Activated naive CD8-positive, alpha-beta T cell treated with anti-CD3 and anti-CD28 coated beads, Interleukin-2, amount 50 U/mL, for 24 hours (primary cell): ENCODE results near the gene KDM3B.

ENCODE experiments used
- ATAC-seq: fragments of 150-1000 bp; cut with Tn5 transposase; one replicate; pipeline ENCODE4 v1.10.0; 2021
- DNase-seq: peaks from one replicate; pipeline ENCODE4 v3.0.0; 2021
- H3K27ac Mint-ChIP-seq: one replicate; pipeline ENCODE4 v1.8.0; 2021; ENCODE audit warnings: mild to moderate bottlenecking, mixed read lengths
- H3K27me3 Mint-ChIP-seq: one replicate; pipeline ENCODE4 v1.8.0; 2021; ENCODE audit warnings: mixed read lengths
- H3K36me3 Mint-ChIP-seq: one replicate; pipeline ENCODE4 v1.8.0; 2021; ENCODE audit warnings: low read depth, mixed read lengths
- H3K4me1 Mint-ChIP-seq: one replicate; pipeline ENCODE4 v1.8.0; 2021; ENCODE audit warnings: mixed read lengths
- H3K4me3 Mint-ChIP-seq: one replicate; pipeline ENCODE4 v1.8.0; 2021; ENCODE audit warnings: mild to moderate bottlenecking, moderate library complexity, mixed read lengths
- H3K9me3 Mint-ChIP-seq: one replicate; pipeline ENCODE4 v1.8.0; 2021; ENCODE audit warnings: mixed read lengths

KDM3B gene

DNA sequence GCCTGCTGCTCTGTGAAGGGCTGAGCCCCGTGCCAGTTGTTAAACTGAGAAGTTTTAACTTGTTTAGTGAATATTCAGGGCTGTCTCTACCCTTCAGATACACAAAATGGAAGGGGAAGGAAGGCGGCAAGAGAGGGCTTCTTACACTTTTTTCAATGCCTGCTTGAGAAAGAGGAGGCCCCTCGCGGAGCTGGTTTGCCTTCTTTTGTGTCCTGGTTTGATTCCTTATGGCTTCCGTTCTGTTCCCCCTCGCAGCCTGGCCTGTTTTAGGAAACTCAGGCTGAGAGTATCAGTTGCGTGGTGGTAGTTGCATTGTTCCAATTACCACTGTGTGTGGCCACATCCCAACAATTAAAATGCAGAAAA, 13.4 kb upstream of the KDM3B start:
- peaks cover 11% of the 10 kb centered on the region for H3K36me3 Mint-ChIP-seq
- H3K4me1 Mint-ChIP-seq, result peaks cover 43% of the 10 kb centered on the region
- H3K9me3 Mint-ChIP-seq, result no peaks in the 10 kb centered on the region

DNA sequence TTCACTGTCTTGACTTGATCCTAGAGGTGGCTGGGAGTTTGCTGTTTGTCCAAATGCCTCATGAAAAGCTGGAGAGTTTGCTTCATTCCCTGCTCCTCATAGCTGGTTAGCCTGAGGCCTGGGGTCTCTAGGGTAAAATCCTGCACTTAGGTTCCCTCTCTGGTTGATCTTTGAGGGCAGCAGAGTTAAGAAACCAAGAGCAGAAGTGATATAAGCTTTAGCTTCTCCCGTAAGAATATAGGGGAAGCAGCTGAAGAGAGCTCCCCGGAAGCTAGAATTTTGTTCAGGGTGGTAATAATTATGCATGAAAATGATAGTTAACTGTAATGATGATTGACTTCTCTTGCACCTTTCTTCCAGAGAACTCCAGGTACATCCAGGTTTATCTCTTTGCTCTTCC, 13.0 kb upstream of the KDM3B start:
- peak overlapping the region; percentile 93 for H3K4me3 Mint-ChIP-seq
- peaks cover 43% of the 10 kb centered on the region for H3K4me1 Mint-ChIP-seq
- no peaks in the 10 kb centered on the region for H3K27me3 Mint-ChIP-seq
- peaks cover 14% of the 10 kb centered on the region for H3K36me3 Mint-ChIP-seq
- DNase-seq (no peak), ATAC-seq (no peak)
- H3K27ac Mint-ChIP-seq, result peak overlapping the region; percentile 93
- no peaks in the 10 kb centered on the region for H3K9me3 Mint-ChIP-seq

More for the DNA sequence above, 13.4 kb upstream of the KDM3B start:
- no peak for ATAC-seq
- Mint-ChIP-seq H3K27ac (peak overlapping the region; percentile 93), H3K27me3 (no peaks in the 10 kb centered on the region), H3K4me3 (peak overlapping the region; percentile 93)
- no peak for DNase-seq

DNA sequence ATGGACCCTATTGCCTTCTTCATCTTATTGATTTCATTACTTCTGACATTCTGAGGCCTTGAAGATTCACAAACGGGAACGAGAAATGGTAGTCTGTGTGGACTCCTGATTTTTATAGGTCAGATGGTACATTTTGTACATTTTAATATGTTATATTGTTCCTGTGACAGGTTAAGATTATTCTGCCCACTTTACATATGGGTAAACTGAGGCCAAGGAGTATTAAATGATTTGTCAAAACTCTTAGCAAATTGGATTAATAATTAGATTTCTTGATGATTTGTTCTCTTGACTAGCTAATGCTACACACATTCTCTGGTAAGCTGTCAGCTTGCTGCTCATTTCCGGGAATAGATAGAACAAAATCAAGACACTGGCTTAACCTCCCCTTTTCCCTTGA, 12.5 kb upstream of the KDM3B start:
- Mint-ChIP-seq H3K4me3 (peak overlapping the region; percentile 93), H3K27ac (no peak overlapping the region), H3K4me1 (peaks cover 43% of the 10 kb centered on the region), H3K9me3 (no peaks in the 10 kb centered on the region), H3K36me3 (peaks cover 15% of the 10 kb centered on the region), H3K27me3 (no peaks in the 10 kb centered on the region)
- ATAC-seq (no peak), DNase-seq (no peak)

DNA sequence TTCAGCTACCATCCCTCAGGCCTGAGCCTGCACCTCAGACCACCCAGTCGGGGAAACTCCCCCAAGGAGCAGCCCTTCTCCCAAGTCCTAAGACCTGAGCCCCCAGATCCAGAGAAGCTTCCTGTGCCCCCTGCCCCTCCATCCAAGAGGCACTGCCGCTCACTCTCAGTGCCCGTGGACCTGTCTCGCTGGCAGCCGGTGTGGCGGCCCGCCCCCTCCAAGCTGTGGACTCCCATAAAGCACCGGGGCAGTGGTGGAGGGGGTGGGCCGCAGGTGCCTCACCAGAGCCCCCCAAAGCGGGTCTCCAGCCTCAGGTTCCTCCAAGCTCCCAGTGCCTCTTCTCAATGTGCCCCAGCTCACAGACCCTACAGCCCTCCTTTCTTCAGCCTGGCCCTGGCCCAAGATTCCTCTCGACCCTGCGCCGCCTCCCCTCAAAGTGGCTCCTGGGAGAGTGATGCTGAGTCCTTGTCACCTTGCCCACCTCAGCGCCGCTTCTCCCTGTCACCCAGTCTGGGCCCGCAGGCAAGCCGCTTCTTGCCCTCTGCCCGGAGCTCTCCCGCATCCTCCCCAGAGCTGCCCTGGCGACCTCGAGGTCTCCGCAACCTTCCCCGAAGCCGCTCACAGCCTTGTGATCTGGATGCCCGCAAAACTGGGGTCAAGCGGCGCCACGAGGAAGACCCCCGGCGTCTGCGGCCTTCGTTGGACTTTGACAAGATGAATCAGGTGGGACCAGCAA, 7.4 kb upstream of the KDM3B start:
- ATAC-seq (no peak), DNase-seq (no peak)
- peaks cover 15% of the 10 kb centered on the region for H3K4me1 Mint-ChIP-seq
- no peaks in the 10 kb centered on the region for H3K9me3 Mint-ChIP-seq
- H3K36me3 Mint-ChIP-seq, result peaks cover 29% of the 10 kb centered on the region
- no peak overlapping the region for H3K4me3 Mint-ChIP-seq
- H3K27me3 Mint-ChIP-seq, result no peaks in the 10 kb centered on the region
- no peak overlapping the region for H3K27ac Mint-ChIP-seq

DNA sequence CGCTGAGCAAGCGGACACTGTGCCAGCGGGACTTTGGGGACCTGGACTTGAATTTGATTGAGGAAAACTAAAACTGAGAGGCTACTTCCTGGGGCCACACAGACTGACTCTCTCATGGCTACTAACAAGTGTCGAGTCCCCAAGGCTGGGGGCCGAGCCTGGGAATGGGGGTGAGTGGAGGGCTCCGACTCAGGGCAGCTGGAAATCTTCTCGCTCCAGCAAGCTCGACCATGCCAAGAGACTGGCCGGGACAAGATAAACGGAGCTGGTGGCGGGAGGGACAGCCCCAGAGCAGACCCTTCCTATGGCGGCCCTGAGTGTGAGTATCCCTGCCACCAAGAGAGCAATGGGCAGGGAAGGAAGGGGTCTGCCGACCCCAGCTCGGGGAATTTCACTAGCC, 5.6 kb upstream of the KDM3B start:
- Mint-ChIP-seq H3K4me1 (peaks cover 10% of the 10 kb centered on the region), H3K27ac (no peak overlapping the region), H3K9me3 (peaks cover 2% of the 10 kb centered on the region), H3K27me3 (no peaks in the 10 kb centered on the region), H3K4me3 (no peak overlapping the region), H3K36me3 (peaks cover 29% of the 10 kb centered on the region)
- no peak for ATAC-seq
- DNase-seq, result no peak

DNA sequence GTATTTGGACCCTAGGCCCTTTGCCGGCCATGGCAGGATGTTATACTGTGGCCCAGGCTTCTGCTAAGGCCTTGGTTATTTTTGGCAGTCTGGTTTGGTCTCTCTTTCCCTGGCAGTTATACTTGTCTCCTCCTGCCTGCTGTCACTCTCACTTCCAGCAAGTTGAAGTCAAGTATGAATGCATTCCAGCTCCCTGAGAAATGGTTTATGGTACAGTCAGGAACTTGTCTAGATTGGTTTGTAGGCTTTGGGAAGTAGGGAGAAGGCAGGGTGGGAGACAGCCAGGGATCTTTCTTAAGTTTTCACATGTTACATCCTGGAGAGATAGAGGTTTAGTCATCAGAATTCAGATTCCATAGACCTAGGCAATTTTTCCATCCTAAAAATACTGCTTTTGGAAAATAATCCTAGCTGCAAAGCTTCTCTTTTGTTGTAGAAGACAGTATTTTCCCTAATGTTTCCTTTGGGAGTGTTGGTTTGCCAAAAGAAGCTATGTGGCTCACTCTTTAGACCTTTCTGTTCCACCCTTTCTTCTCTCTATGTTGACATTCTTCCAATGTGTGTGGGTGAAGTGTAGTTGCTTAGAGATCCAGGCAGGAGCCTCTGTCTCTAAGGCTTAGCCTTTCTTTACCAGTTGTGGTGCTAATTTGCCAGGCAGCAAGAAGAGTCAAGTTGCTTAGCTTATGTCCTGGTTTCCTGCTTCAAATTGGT, 2.5 kb upstream of the KDM3B start:
- H3K36me3 Mint-ChIP-seq, result peaks cover 18% of the 10 kb centered on the region
- H3K4me3 Mint-ChIP-seq, result no peak overlapping the region
- no peaks in the 10 kb centered on the region for H3K27me3 Mint-ChIP-seq
- ATAC-seq (no peak), DNase-seq (no peak)
- H3K4me1 Mint-ChIP-seq, result peaks cover 29% of the 10 kb centered on the region
- peaks cover 5% of the 10 kb centered on the region for H3K9me3 Mint-ChIP-seq
- H3K27ac Mint-ChIP-seq, result no peak overlapping the region

DNA sequence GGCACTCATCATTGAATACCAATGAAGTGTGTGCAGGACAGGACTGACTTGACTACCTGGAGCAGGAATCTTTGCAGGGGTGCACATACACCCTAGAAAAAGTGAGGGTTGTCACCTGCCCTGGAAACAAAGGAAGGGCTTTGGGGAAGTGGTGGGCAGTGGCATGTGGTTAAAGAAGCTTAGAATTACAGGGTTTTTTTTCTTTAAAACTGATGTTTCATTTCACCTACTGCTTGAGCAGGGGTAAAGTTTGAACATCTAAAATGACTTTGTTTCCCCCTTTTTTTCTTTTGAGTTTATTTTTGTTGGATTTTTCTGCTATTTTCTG, 2.0 kb upstream of the KDM3B start:
- no peaks in the 10 kb centered on the region for H3K27me3 Mint-ChIP-seq
- H3K9me3 Mint-ChIP-seq, result peaks cover 5% of the 10 kb centered on the region
- ATAC-seq (no peak), DNase-seq (no peak)
- H3K27ac Mint-ChIP-seq, result no peak overlapping the region
- peaks cover 34% of the 10 kb centered on the region for H3K4me1 Mint-ChIP-seq
- H3K4me3 Mint-ChIP-seq, result no peak overlapping the region
- peaks cover 14% of the 10 kb centered on the region for H3K36me3 Mint-ChIP-seq

DNA sequence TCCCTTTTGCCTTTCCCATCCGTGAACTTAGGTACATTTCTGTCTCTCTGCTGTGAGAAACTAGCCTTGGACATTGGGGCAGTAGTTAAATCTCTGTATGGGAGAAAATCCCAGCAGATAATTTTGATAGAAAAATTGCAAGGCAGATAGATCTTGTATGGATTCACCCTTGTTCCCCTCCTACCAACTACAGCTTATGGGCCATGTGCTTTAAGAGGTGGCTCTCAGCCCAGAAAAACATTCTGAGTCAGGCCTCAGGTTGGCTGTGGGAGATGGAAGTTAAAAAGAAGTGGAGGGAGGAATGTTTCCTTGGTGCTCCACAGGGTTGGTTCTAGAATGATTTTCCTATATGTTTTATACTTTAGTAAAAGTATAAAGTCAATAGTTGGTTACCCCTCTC, 1.4 kb upstream of the KDM3B start:
- peaks cover 9% of the 10 kb centered on the region for H3K36me3 Mint-ChIP-seq
- H3K4me3 Mint-ChIP-seq, result no peak overlapping the region
- peaks cover 40% of the 10 kb centered on the region for H3K4me1 Mint-ChIP-seq
- H3K27me3 Mint-ChIP-seq, result no peaks in the 10 kb centered on the region
- ATAC-seq, result no peak
- no peak for DNase-seq
- H3K9me3 Mint-ChIP-seq, result peaks cover 5% of the 10 kb centered on the region
- H3K27ac Mint-ChIP-seq, result no peak overlapping the region

DNA sequence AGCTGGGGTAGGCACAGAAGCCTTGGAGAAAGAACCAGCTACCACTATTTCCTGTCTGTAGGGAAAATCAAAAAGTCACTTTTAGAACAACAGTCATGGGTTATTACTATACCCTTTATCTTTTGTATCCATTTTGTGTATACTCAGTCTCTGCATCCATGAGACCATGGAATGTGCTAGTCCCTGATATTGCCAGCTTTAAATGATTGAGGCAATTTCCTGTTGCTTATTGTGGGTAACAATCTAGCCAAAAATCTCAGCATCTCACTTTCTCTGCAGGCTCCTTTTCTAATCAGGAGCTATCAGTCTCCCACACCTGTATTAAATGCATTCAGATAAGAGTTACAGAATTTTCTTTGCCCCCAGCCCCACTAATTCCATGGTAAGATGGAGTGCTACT, 968 bp upstream of the KDM3B start:
- H3K36me3 Mint-ChIP-seq, result peaks cover 7% of the 10 kb centered on the region

DNA sequence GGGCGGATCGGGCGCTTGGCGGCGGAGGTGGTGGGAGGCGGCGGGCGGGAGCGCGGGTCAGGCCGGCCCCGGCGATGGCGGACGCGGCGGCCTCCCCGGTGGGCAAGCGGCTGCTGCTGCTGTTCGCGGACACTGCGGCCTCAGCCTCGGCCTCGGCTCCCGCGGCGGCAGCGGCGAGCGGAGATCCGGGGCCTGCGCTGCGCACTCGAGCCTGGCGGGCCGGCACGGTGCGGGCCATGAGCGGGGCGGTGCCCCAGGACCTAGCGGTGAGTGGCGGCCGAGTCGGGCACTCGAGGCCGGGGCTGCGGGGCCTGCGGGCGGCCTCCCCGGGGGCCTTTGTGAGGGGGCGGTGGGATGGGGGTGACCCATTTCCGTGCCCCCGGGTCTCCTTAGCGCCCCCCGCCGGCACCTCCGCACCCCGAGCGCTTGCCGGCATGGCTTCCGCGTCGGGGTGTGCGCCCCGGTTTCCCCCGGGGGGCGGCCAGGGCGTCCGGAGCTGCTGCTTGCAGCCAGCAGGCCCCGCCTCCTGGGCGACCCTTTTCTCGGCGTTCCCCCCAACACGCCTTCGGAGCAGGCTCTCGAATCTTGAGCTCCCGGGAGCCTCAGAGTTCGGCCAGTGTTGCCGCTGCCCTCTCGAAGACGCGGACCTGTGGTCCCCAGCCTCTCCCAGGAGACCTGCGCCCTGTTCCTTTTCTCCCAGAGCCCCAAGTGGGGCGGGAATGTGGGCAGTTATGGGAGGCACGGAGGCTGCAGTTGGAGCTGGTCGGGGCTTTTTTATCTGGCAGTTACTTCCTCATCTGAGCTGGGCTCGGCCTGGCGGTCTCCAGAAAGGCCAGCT, 456 bp downstream of the KDM3B start:
- Mint-ChIP-seq H3K4me1 (peaks cover 45% of the 10 kb centered on the region), H3K27me3 (no peaks in the 10 kb centered on the region), H3K4me3 (peak overlapping the region; percentile 92), H3K27ac (peak overlapping the region; percentile 91), H3K36me3 (peaks cover 6% of the 10 kb centered on the region), H3K9me3 (peaks cover 5% of the 10 kb centered on the region)
- DNase-seq (peak; percentile 79), ATAC-seq (peak; percentile 63)

More for the DNA sequence above, 968 bp upstream of the KDM3B start:
- Mint-ChIP-seq H3K9me3 (peaks cover 5% of the 10 kb centered on the region), H3K4me1 (peaks cover 43% of the 10 kb centered on the region), H3K27ac (no peak overlapping the region), H3K4me3 (peak overlapping the region; percentile 59), H3K27me3 (no peaks in the 10 kb centered on the region)
- ATAC-seq (no peak), DNase-seq (no peak)

DNA sequence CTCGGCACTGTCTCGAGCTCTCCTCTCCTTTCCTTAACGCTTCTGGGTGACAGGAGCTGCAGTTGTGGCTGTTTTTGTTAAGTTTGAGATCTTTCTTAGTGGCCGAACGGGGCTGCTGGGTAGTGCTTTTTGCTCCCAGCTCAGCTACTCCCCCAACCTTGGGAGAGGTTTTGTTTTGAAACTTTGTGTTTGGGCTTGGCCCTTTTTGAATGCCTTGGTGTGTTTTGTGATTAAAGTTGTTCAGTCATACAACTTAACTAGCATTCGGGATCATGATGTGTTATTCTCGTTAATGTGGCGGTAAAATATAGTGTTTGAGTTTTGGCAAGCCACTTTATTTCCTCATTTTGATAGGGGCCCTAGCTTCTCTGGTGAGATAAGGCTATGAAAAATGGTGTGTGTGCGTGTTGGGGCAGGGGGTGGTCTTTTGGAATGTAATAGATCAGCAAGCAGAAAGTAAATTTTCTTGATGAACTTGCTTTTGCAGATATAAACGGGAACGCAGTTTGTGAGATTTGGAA, 1.1 kb downstream of the KDM3B start:
- peaks cover 5% of the 10 kb centered on the region for H3K9me3 Mint-ChIP-seq
- peak overlapping the region; percentile 92 for H3K4me3 Mint-ChIP-seq
- H3K36me3 Mint-ChIP-seq, result peaks cover 6% of the 10 kb centered on the region
- DNase-seq (no peak), ATAC-seq (no peak)
- H3K27ac Mint-ChIP-seq, result peak overlapping the region; percentile 91
- H3K27me3 Mint-ChIP-seq, result no peaks in the 10 kb centered on the region
- peaks cover 45% of the 10 kb centered on the region for H3K4me1 Mint-ChIP-seq

DNA sequence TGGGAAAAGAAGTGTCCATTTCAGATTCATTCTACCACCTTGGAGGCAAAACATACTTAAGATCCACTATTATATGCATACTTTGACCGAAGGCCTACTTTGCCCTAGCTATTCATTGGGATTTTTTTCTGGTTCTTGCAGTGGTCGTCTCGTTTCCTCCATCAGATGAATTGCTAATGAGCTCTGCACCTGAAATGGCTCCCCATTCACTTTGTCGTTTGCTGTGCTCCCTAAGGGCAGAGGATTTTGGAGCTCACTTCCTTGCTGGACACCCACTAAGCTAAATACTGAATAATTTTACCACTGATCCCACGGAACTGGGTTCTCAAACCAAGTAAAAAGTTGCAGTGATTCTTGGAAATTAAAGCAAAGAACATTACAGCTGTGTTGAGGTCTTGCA, 1.9 kb downstream of the KDM3B start:
- peaks cover 45% of the 10 kb centered on the region for H3K4me1 Mint-ChIP-seq
- H3K9me3 Mint-ChIP-seq, result peaks cover 5% of the 10 kb centered on the region
- DNase-seq (no peak), ATAC-seq (no peak)
- peak overlapping the region; percentile 92 for H3K4me3 Mint-ChIP-seq
- H3K27me3 Mint-ChIP-seq, result no peaks in the 10 kb centered on the region
- peak overlapping the region; percentile 91 for H3K27ac Mint-ChIP-seq
- H3K36me3 Mint-ChIP-seq, result peaks cover 6% of the 10 kb centered on the region

DNA sequence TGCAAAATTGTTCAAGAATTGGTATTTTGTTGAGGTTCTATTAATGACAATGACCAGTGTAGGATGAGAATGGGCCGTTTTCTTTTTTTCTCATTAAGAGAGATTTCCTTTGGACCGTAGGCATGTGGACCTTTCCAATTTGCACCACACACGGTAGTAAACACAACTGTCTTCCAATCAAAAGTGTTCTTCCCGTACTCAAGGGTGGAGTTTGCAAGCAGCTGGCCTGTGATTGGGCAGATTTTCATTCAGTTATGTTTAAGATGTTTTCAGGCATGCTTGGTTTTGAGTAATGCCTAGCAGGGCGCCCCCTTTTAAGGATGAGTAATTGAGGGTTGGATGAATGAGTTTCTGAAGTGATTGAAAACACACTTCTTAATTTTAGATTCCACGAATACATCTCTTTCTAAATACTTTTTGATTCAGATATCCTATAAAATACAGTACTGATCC, 2.5 kb downstream of the KDM3B start:
- peaks cover 51% of the 10 kb centered on the region for H3K4me1 Mint-ChIP-seq

DNA sequence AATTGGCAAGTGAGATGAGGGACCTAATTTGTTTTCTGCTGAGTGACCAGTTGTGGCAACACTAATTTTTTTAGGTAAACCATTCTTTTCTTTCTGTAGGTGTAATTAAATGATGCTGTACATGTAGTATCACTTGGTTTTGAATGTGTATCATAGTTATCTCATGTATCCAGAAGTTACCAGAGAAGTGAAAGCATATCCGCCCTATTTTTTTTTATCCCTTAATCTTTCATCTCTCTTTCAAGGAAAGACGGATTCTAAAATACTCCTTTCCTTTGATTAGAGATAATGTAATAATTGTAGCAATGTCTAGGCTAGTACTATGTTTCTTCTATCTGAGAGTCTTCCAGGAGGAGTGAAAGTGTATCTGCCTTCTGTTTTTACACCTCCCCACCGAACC, 7.1 kb downstream of the KDM3B start:
- no peak for DNase-seq
- no peak overlapping the region for H3K4me3 Mint-ChIP-seq
- ATAC-seq, result no peak
- H3K27ac Mint-ChIP-seq, result no peak overlapping the region
- no peaks in the 10 kb centered on the region for H3K27me3 Mint-ChIP-seq
- peaks cover 2% of the 10 kb centered on the region for H3K36me3 Mint-ChIP-seq
- peaks cover 41% of the 10 kb centered on the region for H3K4me1 Mint-ChIP-seq
- H3K9me3 Mint-ChIP-seq, result no peaks in the 10 kb centered on the region

More for the DNA sequence above, 2.5 kb downstream of the KDM3B start:
- Mint-ChIP-seq H3K36me3 (peaks cover 6% of the 10 kb centered on the region), H3K27ac (peak overlapping the region; percentile 91), H3K27me3 (no peaks in the 10 kb centered on the region), H3K4me3 (peak overlapping the region; percentile 92), H3K9me3 (peaks cover 5% of the 10 kb centered on the region)
- DNase-seq (peak; percentile 56), ATAC-seq (peak; percentile 61)
